Ishikawa (cell line): ENCODE data around the gene TBX1.

Experiments used
- CEBPB ChIP-seq: IDR thresholded peaks from 2 replicates; pipeline ENCODE4 v1.6.1; 2012
- CREB1 ChIP-seq: IDR thresholded peaks from 2 replicates; pipeline ENCODE4 v1.6.1; 2012; ENCODE audit warnings: low read depth
- EGR1 ChIP-seq: IDR thresholded peaks from 2 replicates; pipeline ENCODE4 v1.6.1; 2012
- EP300 ChIP-seq: IDR thresholded peaks from 2 replicates; pipeline ENCODE4 v1.6.1; 2012; ENCODE audit warnings: borderline replicate concordance
- FOXM1 ChIP-seq: IDR thresholded peaks from 2 replicates; pipeline ENCODE4 v1.6.1; 2012; ENCODE audit warnings: low read depth, borderline replicate concordance
- NFIC ChIP-seq: IDR thresholded peaks from 2 replicates; pipeline ENCODE4 v1.6.1; 2012
- RAD21 ChIP-seq: IDR thresholded peaks from 2 replicates; pipeline ENCODE4 v1.6.1; 2012; ENCODE audit warnings: low read depth
- TAF1 ChIP-seq: IDR thresholded peaks from 2 replicates; pipeline ENCODE4 v1.6.1; 2012; ENCODE audit warnings: low read depth, mild to moderate bottlenecking
- TCF12 ChIP-seq: IDR thresholded peaks from 2 replicates; pipeline ENCODE4 v1.6.1; 2012; ENCODE audit warnings: low read depth
- TEAD4 ChIP-seq: IDR thresholded peaks from 2 replicates; pipeline ENCODE4 v1.6.1; 2012
- YY1 ChIP-seq: IDR thresholded peaks from 2 replicates; pipeline ENCODE4 v1.6.1; 2012; ENCODE audit warnings: low read depth
- ZBTB7A ChIP-seq: IDR thresholded peaks from 2 replicates; pipeline ENCODE4 v1.6.1; 2012; ENCODE audit warnings: low read depth
- TF ChIP-seq, protein P1 (sequence below): IDR thresholded peaks from 2 replicates; pipeline ENCODE4 v1.6.1; 2012; ENCODE audit warnings: low read depth, mild to moderate bottlenecking
- TF ChIP-seq, protein P2 (sequence below): IDR thresholded peaks from 2 replicates; pipeline ENCODE4 v1.6.1; 2012
- TF ChIP-seq, protein P3 (sequence below): IDR thresholded peaks from 2 replicates; pipeline ENCODE4 v1.6.1; 2012

TBX1 gene

DNA sequence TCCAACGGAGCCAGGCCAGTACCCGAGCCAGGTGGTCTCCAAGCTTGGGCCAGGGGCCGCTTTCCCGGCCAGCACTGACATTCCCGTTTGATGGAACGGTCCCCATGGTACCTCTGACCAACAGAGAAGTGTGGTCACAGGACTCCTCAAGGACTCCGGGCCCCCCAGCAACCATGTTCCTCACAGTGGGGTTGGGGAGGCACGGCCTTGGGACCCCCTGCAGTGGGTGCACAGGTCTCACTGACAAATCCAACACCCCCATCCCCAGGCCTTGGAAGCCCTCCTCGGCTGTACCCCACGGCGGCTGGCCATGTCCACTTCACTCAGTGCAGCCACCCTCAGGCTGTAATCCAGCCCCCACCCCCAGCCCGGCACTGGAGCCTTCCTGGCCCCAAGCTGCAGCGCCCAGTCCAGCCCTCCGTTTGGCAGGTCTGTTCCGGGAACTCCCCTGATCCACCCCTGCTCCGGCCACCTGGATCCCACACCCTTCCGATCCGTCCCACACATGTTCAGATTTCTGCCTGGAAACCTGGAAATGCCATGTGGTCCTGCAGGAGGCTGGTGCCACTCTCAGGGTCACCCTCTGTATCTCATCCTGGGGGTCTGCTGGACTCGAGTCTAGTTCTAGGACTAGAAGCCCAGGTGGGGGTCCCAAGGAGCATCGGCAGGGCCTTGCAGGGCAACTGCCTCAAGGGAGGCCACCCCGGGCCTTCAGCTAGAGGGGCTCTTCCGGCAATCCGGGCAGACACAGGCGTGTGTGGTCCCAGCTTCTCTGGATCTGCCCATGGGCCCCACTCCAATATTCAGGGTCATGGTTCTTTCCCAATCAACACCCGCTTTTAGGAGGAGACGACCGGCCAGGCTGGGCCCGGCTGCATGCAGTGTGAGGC lies 26.6 kb downstream of the TBX1 start:
- no peak for TF ChIP-seq FOXM1

DNA sequence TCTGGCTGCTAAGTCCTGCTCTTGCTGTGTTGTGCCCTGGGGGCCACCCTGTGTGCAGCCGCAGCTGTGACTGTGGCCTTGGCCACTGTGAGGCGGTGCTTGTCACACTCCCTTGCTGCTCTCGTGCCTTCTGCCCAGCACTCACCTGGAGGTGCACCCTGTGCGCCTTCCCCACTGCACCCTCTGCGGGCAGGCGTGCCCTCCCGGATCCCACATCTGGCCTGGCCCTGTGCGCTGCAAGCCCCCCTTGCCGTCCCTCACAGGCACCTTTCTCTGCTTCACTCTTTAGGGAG lies 27.2 kb downstream of the TBX1 start:
- TF ChIP-seq CREB1, result no peak
- TF ChIP-seq FOXM1, result no peak
- no peak for TF ChIP-seq EP300

DNA sequence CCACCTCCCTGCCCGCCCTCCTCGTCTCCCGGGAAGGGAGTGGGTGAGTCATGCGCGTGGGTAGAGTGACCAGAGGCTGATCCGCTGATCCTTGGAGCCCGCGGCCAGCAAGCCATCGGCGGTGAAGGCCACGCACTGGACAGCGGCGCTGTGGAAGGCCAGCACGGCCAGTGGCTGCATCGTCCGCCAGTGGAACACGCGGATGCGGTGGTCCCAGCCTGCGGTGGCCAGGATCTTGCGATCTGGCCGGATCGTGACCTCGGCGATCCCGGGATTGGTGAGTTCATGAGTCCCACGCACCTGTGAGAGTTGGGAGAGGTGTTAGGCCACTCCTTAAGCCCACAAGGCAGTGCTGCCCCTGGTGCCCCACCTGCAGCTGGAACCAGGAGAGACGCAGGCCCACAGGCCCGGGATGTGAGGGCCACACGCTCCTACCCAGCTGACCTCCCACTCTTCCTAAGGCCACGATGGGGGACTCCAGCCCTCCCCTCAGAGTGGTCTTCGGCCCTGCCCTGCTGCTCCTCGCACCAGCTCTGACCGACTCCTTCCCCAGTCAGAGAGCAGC lies 28.2 kb downstream of the TBX1 start:
- TF ChIP-seq TEAD4 (no peak), YY1 (no peak), FOXM1 (no peak)
- TF ChIP-seq, protein P1, sequence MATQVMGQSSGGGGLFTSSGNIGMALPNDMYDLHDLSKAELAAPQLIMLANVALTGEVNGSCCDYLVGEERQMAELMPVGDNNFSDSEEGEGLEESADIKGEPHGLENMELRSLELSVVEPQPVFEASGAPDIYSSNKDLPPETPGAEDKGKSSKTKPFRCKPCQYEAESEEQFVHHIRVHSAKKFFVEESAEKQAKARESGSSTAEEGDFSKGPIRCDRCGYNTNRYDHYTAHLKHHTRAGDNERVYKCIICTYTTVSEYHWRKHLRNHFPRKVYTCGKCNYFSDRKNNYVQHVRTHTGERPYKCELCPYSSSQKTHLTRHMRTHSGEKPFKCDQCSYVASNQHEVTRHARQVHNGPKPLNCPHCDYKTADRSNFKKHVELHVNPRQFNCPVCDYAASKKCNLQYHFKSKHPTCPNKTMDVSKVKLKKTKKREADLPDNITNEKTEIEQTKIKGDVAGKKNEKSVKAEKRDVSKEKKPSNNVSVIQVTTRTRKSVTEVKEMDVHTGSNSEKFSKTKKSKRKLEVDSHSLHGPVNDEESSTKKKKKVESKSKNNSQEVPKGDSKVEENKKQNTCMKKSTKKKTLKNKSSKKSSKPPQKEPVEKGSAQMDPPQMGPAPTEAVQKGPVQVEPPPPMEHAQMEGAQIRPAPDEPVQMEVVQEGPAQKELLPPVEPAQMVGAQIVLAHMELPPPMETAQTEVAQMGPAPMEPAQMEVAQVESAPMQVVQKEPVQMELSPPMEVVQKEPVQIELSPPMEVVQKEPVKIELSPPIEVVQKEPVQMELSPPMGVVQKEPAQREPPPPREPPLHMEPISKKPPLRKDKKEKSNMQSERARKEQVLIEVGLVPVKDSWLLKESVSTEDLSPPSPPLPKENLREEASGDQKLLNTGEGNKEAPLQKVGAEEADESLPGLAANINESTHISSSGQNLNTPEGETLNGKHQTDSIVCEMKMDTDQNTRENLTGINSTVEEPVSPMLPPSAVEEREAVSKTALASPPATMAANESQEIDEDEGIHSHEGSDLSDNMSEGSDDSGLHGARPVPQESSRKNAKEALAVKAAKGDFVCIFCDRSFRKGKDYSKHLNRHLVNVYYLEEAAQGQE, result no peak

DNA sequence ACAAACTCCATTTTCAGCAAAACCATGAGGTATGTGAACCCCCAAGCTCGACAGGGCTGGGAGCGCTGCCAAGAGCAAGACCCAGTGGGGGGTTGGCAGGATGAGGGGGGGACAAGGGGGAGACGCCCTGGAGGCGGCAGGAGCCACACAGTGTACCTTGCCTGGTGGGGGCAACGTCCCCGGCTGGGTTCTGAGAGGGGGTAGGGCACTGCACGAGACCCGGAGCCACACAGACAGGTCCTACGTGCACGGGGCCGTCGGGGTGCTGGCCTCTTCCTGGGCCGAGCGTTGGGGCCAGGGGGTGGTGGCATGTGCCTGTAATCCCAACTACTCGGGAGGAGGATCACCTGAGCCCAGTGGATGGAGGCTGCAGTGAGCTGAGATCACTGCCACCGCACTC lies 28.8 kb downstream of the TBX1 start:
- TF ChIP-seq, protein P1, result no peak
- TF ChIP-seq, protein P2, sequence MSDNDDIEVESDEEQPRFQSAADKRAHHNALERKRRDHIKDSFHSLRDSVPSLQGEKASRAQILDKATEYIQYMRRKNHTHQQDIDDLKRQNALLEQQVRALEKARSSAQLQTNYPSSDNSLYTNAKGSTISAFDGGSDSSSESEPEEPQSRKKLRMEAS, result no peak
- TF ChIP-seq EGR1, result no peak

DNA sequence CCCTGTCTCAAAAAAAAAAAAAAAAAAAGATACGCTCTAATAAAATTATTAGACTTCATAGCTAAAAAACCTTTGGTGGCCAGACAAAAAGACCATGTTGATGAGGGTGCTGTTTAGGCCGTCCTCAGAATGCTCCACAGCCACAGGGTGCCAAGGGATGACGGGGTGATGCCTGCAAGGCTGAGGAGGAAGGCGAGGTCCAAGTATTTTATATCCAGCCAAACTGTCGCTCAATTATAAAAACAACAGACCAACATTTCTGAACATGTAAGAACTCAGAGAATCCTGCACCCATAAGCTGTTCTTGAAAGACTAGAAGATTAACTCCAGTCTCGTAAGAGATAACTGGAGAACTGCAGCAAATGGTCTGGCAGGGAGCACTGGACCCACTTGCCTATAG lies 29.2 kb downstream of the TBX1 start:
- TF ChIP-seq RAD21 (no peak), TCF12 (no peak), ZBTB7A (no peak), YY1 (no peak), FOXM1 (no peak), CREB1 (no peak)
- TF ChIP-seq, protein P3, sequence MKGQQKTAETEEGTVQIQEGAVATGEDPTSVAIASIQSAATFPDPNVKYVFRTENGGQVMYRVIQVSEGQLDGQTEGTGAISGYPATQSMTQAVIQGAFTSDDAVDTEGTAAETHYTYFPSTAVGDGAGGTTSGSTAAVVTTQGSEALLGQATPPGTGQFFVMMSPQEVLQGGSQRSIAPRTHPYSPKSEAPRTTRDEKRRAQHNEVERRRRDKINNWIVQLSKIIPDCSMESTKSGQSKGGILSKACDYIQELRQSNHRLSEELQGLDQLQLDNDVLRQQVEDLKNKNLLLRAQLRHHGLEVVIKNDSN, result no peak

DNA sequence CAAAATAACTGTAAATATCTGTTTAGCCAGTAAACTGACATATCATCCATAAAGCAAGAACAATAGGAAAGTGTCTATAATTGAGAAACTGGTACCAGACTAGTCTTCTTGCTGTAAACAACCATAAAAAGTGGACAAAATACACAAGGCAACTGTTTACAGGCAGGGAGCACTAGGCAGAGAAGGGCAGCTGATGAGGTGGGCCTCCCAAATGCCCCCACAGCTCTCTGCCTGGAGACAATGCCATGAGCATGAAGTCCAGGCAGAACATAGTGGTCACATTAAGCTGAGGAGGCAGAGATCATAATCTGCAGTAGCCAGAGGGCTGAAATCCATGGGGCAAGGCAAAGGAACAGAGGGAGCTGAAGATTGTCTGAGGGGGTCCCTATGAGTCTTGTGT lies 30.7 kb downstream of the TBX1 start:
- TF ChIP-seq FOXM1, result no peak
- TF ChIP-seq TCF12, result no peak
- TF ChIP-seq EP300, result no peak
- TF ChIP-seq NFIC, result no peak
- TF ChIP-seq CEBPB, result no peak
- TF ChIP-seq ZBTB7A, result no peak
- TF ChIP-seq, protein P2, result no peak
- TF ChIP-seq, protein P3, result no peak
- TF ChIP-seq CREB1, result no peak
- TF ChIP-seq TEAD4, result no peak
- TF ChIP-seq EGR1, result no peak
- TF ChIP-seq, protein P1, result no peak
- TF ChIP-seq YY1, result no peak
- no peak for TF ChIP-seq RAD21
- no peak for TF ChIP-seq TAF1
